ENCODE data around the gene TRNAU1AP.

- TF ChIP-seq POLR2AphosphoS5 (IDR thresholded peaks at IDR 0.05; ENCODE audit: borderline replicate concordance, low read depth, low read length) (peak; percentile 23), EZH2 (IDR thresholded peaks at IDR 0.05) (no peak)
Measured at GRCh38 chr1:28507646-28508434, 45.0 kb upstream of the TRNAU1AP start.

All from SK-N-MC (cell line).